Liver (tissue), 9 donors: Measurements from ENCODE around the gene MST1R. TPM values are rescaled to one million over a fixed set of nuclear protein-coding genes. Genes with fewer than 3 reads are reported as not detected.

Source experiments
- DNase-seq: peaks from one replicate; pipeline ENCODE4 v3.0.0-alpha.2; 2017; ENCODE audit warnings: low spot score
- H3K27ac ChIP-seq, 2 donors: one replicate each; pipeline ENCODE4 v1.7.0; 2013; ENCODE audit warnings: inconsistent platforms in 2 of 2, low read length in 2 of 2, control low read depth in 1 of 2, low read depth in 1 of 2, mild to moderate bottlenecking in 1 of 2
- H3K27me3 ChIP-seq, 4 donors: one replicate each; pipeline versions ENCODE4 v1.6.1 to v1.7.0; 2013; ENCODE audit warnings: low read length in 3 of 4, inconsistent platforms in 1 of 4, mild to moderate bottlenecking in 1 of 4, moderate library complexity in 1 of 4; ENCODE audit not compliant: control insufficient read depth in 4 of 4, insufficient read depth in 4 of 4
- H3K36me3 ChIP-seq, 4 donors: one replicate each; pipeline versions ENCODE4 v1.6.1 to v1.7.0; 2013; ENCODE audit warnings: low read length in 3 of 4, mild to moderate bottlenecking in 3 of 4, low read depth in 1 of 4, moderate library complexity in 1 of 4; ENCODE audit not compliant: control insufficient read depth in 4 of 4, insufficient read depth in 3 of 4
- H3K4me1 ChIP-seq, 4 donors: one replicate each; pipeline versions ENCODE4 v1.6.1 to v1.7.0; 2013; ENCODE audit warnings: low read length in 3 of 4, mild to moderate bottlenecking in 3 of 4, moderate library complexity in 1 of 4; ENCODE audit not compliant: control insufficient read depth in 4 of 4, insufficient read depth in 4 of 4
- H3K4me3 ChIP-seq, 3 donors: one replicate each; pipeline versions ENCODE4 v1.6.1 to v1.7.0; 2013; ENCODE audit warnings: low read length in 3 of 3, control low read depth in 1 of 3, low read depth in 1 of 3, mild to moderate bottlenecking in 1 of 3
- H3K9ac ChIP-seq, 2 donors: one replicate each; pipeline ENCODE4 v1.7.0; 2013; ENCODE audit warnings: low read length in 2 of 2, mild to moderate bottlenecking in 2 of 2, moderate library complexity in 2 of 2, control low read depth in 1 of 2, low read depth in 1 of 2
- H3K9me3 ChIP-seq, 4 donors: one replicate each; pipeline versions ENCODE4 v1.6.1 to v1.7.0; 2013; ENCODE audit warnings: low read length in 3 of 4; ENCODE audit not compliant: control insufficient read depth in 4 of 4
- CTCF ChIP-seq: fragments of 150-350 bp; IDR thresholded peaks from 2 replicates; pipeline ENCODE4 v1.5.1; 2017; ENCODE audit warnings: improper control_type of control experiment, low read depth, low read length; ENCODE audit not compliant: missing input control
- EGR1 ChIP-seq, 2 donors: IDR thresholded peaks; 2 replicates each; pipeline ENCODE4 v1.6.1; 2016 to 2018; ENCODE audit warnings: antibody characterized with exemption in 2 of 2, low read depth in 2 of 2
- FOXA1 ChIP-seq: IDR thresholded peaks from 2 replicates; pipeline ENCODE4 v1.6.1; 2016; ENCODE audit warnings: antibody characterized with exemption
- FOXA2 ChIP-seq: IDR thresholded peaks from 2 replicates; pipeline ENCODE4 v1.6.1; 2016; ENCODE audit warnings: antibody characterized with exemption
- GABPA ChIP-seq, 2 donors: IDR thresholded peaks in 1 of 2; conservative IDR thresholded peaks in 1 of 2; 2 replicates each; pipeline ENCODE4 v1.6.1; 2016; ENCODE audit warnings: antibody characterized with exemption in 2 of 2, mild to moderate bottlenecking in 1 of 2, moderate library complexity in 1 of 2
- HNF4A ChIP-seq, 2 donors: conservative IDR thresholded peaks; 2 replicates each; pipeline ENCODE4 v1.6.1; 2016; ENCODE audit warnings: antibody characterized with exemption in 2 of 2, mild to moderate bottlenecking in 2 of 2
- HNF4G ChIP-seq: IDR thresholded peaks from 2 replicates; pipeline ENCODE4 v1.6.1; 2016; ENCODE audit warnings: antibody characterized with exemption
- JUND ChIP-seq, 2 donors: IDR thresholded peaks; 2 replicates each; pipeline ENCODE4 v1.6.1; 2016; ENCODE audit warnings: antibody characterized with exemption in 2 of 2
- NR2F2 ChIP-seq: IDR thresholded peaks from 2 replicates; pipeline ENCODE4 v1.6.1; 2016; ENCODE audit warnings: antibody characterized with exemption
- RAD21 ChIP-seq, 2 donors: IDR thresholded peaks; 2 replicates each; pipeline ENCODE4 v1.6.1; 2016; ENCODE audit warnings: antibody characterized with exemption in 2 of 2, mild to moderate bottlenecking in 2 of 2
- RXRA ChIP-seq, 2 donors: IDR thresholded peaks; 2 replicates each; pipeline ENCODE4 v1.6.1; 2017 to 2018; ENCODE audit warnings: antibody characterized with exemption in 2 of 2, mild to moderate bottlenecking in 1 of 2
- SP1 ChIP-seq: IDR thresholded peaks from 2 replicates; pipeline ENCODE4 v1.6.1; 2018; ENCODE audit warnings: antibody characterized with exemption, mild to moderate bottlenecking
- YY1 ChIP-seq: IDR thresholded peaks from 2 replicates; pipeline ENCODE4 v1.6.1; 2016; ENCODE audit warnings: antibody characterized with exemption, mild to moderate bottlenecking
- ZBTB33 ChIP-seq: IDR thresholded peaks from 2 replicates; pipeline ENCODE4 v1.6.1; 2016; ENCODE audit warnings: antibody characterized with exemption
- WGBS: extraction: QIAGEN DNeasy Blood & Tissue Kit; methylation state at CpG from one replicate; pipeline ENCODE4 v1.1.7; 2013; 5-methylcytosine and 5-hydroxymethylcytosine counted together
- polyA plus RNA-seq, 2 donors: library from polyadenylated mRNA; stranded (reverse) in 1 of 2; unstranded in 1 of 2; fragments of 200-250 nt in 1 of 2; fragments of >200 nt in 1 of 2; fragmentation: Nextera tagmentation in 1 of 2; extraction: Ambion mirVana in 1 of 2; gene quantifications; one replicate each; pipeline versions ENCODE4 v1.2.1 to v1.2.3, GENCODE V29; 2013 to 2015
- total RNA-seq, 2 donors: library from RNA; depleted of rRNA; stranded (reverse); fragments of >200 nt; gene quantifications; one replicate each; pipeline ENCODE4 v1.2.3, GENCODE V29; 2014
- TF ChIP-seq, protein P1 (sequence below): IDR thresholded peaks from 2 replicates; pipeline ENCODE4 v1.6.1; 2016; ENCODE audit warnings: antibody characterized with exemption
- TF ChIP-seq, protein P2 (sequence below): IDR thresholded peaks from 2 replicates; pipeline ENCODE4 v1.6.1; 2016; ENCODE audit warnings: antibody characterized with exemption
- TF ChIP-seq, protein P3 (sequence below): IDR thresholded peaks from 2 replicates; pipeline ENCODE4 v1.6.1; 2016; ENCODE audit warnings: antibody characterized with exemption, mild to moderate bottlenecking
- donor health status: healthy.
- donor health status: healthy.
- donor health status: healthy.
- donor health status: healthy.
- donor health status: healthy.

The MST1R gene
- total and polyA plus RNA-seq, 4 donors = 0.10 to 0.56 (median 0.33) TPM

DNA sequence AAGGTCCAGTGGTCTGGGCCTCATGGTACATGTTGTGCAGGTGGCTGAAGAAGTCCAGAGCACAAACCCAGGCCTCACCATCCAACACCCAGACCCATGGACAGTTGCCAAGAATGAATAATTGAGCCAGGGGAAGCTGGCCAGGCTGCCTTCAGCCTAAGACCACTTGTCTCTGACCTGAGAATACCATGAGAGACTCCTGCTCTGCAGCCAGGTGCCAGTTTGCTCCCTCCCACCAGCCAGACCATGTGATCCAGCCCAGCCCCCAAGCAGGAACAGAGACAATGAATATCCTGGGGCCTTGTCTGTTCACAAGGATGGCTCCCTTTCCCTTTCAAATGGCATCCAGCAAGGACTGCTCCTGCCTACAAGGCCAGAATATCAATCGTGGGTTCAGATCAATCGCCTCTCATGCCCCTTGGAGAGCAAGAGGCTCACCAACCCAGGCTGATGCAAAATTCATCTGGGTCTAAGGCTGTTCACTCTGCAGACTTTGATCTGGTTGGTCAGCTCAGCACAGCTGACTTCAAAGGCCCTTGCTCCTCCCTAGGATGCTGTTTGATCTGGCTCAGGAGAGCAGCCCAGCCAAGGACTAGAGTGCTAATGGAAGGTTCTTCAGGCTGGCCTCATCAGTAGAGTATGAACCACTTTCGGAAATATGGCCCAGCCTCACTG, 60.7 kb downstream of the MST1R start:
- TF ChIP-seq JUND (IDR thresholded peaks at IDR 0.05) (no peak), GABPA (IDR thresholded peaks at IDR 0.05 in 1 of 2, conservative IDR thresholded peaks at IDR 0.05 in 1 of 2) (no peak), RXRA (IDR thresholded peaks at IDR 0.05) (no peak), SP1 (no peak), FOXA2 (no peak), EGR1 (IDR thresholded peaks at IDR 0.05; ENCODE audit: low read depth in 2 of 2) (no peak), NR2F2 (no peak), RAD21 (IDR thresholded peaks at IDR 0.05) (no peak), HNF4A (conservative IDR thresholded peaks at IDR 0.05) (no peak), YY1 (no peak), HNF4G (no peak)
- TF ChIP-seq, protein P1, sequence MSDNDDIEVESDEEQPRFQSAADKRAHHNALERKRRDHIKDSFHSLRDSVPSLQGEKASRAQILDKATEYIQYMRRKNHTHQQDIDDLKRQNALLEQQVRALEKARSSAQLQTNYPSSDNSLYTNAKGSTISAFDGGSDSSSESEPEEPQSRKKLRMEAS = no peak
- TF ChIP-seq, protein P2, sequence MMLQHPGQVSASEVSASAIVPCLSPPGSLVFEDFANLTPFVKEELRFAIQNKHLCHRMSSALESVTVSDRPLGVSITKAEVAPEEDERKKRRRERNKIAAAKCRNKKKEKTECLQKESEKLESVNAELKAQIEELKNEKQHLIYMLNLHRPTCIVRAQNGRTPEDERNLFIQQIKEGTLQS = no peak
- TF ChIP-seq, protein P3, sequence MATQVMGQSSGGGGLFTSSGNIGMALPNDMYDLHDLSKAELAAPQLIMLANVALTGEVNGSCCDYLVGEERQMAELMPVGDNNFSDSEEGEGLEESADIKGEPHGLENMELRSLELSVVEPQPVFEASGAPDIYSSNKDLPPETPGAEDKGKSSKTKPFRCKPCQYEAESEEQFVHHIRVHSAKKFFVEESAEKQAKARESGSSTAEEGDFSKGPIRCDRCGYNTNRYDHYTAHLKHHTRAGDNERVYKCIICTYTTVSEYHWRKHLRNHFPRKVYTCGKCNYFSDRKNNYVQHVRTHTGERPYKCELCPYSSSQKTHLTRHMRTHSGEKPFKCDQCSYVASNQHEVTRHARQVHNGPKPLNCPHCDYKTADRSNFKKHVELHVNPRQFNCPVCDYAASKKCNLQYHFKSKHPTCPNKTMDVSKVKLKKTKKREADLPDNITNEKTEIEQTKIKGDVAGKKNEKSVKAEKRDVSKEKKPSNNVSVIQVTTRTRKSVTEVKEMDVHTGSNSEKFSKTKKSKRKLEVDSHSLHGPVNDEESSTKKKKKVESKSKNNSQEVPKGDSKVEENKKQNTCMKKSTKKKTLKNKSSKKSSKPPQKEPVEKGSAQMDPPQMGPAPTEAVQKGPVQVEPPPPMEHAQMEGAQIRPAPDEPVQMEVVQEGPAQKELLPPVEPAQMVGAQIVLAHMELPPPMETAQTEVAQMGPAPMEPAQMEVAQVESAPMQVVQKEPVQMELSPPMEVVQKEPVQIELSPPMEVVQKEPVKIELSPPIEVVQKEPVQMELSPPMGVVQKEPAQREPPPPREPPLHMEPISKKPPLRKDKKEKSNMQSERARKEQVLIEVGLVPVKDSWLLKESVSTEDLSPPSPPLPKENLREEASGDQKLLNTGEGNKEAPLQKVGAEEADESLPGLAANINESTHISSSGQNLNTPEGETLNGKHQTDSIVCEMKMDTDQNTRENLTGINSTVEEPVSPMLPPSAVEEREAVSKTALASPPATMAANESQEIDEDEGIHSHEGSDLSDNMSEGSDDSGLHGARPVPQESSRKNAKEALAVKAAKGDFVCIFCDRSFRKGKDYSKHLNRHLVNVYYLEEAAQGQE = no peak
- WGBS = 98% methylated on average over 3 of the region's 3 CpGs
- Histone ChIP-seq H3K27me3 (no peaks in the 10 kb centered on the region), H3K9ac (no peak overlapping the region), H3K9me3 (no peaks in the 10 kb centered on the region), H3K4me1 (peaks cover 3 to 16% (median 12%) of the 10 kb centered on the region in 4 donors), H3K27ac (no peak overlapping the region), H3K36me3 (no peaks in the 10 kb centered on the region), H3K4me3 (no peak overlapping the region)
- no peak for DNase-seq

DNA sequence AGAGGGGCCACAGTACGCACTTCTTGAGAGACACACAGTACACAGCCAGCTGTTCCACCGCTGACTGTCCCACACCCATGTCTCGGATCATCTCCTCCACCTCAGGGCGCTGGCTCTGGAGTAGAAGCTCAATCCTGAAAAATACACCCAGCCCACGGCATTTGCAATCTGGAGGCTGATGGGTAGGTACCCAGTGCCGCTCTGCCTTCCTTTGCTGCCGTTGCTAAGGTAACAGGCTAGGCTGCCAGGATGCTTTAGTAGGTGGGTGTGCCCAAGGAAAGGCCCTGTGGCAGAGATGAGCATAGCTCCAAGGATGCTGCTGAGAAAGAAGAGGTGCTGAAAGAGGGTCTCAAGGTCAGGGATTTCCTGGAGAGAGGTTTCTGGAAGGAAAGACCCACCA, 61.9 kb downstream of the MST1R start:
- TF ChIP-seq GABPA (IDR thresholded peaks at IDR 0.05 in 1 of 2, conservative IDR thresholded peaks at IDR 0.05 in 1 of 2) (no peak), FOXA2 (no peak), JUND (IDR thresholded peaks at IDR 0.05) (no peak), YY1 (no peak), RXRA (IDR thresholded peaks at IDR 0.05) (no peak), EGR1 (IDR thresholded peaks at IDR 0.05; ENCODE audit: low read depth in 2 of 2) (no peak), NR2F2 (no peak), RAD21 (IDR thresholded peaks at IDR 0.05) (no peak), FOXA1 (no peak), CTCF (no peak), ZBTB33 (no peak)
- TF ChIP-seq, protein P1 = no peak
- TF ChIP-seq, protein P3 = no peak
- TF ChIP-seq, protein P2 = no peak
- Histone ChIP-seq H3K36me3 (no peaks in the 10 kb centered on the region), H3K27ac (no peak overlapping the region), H3K9me3 (no peaks in the 10 kb centered on the region), H3K4me1 (peaks cover 3 to 16% (median 12%) of the 10 kb centered on the region in 4 donors), H3K27me3 (no peaks in the 10 kb centered on the region), H3K9ac (no peak overlapping the region), H3K4me3 (no peak overlapping the region)
- WGBS = 97% methylated on average over 7 of the region's 7 CpGs
- no peak for DNase-seq
